ENCODE data around the gene FAH.

Gene FAH

GRCh38 chr15:80179935-80180334 lies 27.1 kb downstream of the FAH start:
- TF ChIP-seq, protein P1, sequence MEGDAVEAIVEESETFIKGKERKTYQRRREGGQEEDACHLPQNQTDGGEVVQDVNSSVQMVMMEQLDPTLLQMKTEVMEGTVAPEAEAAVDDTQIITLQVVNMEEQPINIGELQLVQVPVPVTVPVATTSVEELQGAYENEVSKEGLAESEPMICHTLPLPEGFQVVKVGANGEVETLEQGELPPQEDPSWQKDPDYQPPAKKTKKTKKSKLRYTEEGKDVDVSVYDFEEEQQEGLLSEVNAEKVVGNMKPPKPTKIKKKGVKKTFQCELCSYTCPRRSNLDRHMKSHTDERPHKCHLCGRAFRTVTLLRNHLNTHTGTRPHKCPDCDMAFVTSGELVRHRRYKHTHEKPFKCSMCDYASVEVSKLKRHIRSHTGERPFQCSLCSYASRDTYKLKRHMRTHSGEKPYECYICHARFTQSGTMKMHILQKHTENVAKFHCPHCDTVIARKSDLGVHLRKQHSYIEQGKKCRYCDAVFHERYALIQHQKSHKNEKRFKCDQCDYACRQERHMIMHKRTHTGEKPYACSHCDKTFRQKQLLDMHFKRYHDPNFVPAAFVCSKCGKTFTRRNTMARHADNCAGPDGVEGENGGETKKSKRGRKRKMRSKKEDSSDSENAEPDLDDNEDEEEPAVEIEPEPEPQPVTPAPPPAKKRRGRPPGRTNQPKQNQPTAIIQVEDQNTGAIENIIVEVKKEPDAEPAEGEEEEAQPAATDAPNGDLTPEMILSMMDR (conservative IDR thresholded peaks at IDR 0.05), result no peak
- TF ChIP-seq ZFX (IDR thresholded peaks at IDR 0.05), result no peak
- H3K27ac ChIP-seq, result no peak overlapping the region

DNA sequence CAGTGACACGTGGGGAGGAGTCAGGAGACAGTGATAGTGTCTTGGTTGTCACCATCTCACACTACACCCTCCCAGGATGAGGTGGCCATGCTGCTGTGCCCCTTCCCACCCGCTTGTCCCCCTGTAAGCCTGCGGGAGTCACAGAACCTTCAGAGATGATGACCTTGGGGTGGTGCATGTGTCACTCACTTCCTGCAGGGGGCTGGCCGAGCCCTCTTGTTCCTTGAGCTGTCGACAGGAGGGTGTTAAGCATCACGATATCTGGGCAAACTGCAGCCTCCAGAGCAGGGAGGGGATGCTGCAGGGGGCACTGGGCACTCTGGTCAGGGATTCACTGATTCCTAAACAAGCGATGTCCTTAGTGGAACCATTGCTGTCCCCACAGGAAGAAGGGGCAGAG lies 27.7 kb downstream of the FAH start:
- H3K27ac ChIP-seq, result no peak overlapping the region
- TF ChIP-seq, protein P1 (conservative IDR thresholded peaks at IDR 0.05), result no peak
- TF ChIP-seq ZFX (IDR thresholded peaks at IDR 0.05), result no peak

DNA sequence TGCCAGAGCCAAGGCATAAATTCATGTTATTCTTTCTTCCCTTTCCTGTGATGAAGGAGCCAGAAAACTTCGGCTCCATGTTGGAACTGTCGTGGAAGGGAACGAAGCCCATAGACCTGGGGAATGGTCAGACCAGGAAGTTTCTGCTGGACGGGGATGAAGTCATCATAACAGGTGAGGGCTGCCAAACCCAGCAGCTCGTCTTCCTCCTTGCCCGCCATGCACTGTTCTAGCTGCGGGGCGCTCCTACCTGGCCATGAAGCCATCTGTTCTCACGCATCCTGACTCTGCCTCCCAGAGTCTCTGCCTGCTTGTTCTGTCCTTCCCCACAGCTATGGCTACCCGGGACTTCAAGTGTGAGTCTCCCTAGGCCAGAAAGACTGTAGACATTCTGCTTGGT lies 28.2 kb downstream of the FAH start:
- TF ChIP-seq, protein P1 (conservative IDR thresholded peaks at IDR 0.05), result no peak
- TF ChIP-seq ZFX (IDR thresholded peaks at IDR 0.05), result no peak
- no peak overlapping the region for H3K27ac ChIP-seq

DNA sequence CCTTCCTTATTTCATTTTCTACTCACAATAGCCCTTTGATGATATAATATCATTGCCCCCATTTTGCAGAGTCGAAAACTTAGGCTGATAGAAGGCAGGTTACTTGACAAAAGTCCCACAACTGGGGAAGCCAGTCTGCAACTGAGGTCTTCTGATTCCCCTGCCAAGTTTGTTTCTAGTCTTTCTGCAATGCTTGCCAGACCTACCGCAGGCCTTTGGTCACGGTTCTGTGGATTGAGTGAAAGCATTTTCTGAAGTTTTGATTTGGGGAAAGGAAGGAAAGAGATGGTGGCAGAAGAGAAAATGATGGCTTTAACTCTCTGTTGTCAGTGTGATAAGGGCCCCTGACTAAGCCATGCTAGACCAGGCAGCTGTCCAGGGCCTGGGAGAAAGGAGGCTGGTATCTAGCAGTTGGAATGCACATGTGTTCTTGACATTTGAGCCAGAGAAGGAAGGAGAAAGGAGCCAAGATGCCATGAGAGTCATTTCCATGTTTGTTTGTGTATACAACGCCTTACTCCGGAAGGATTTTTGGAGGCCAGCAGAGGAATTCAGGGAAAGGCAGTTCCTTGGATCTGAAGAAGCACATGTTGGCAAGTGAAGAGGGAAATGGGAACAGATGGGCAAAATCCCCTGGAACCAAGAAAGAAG lies 29.9 kb downstream of the FAH start:
- H3K27ac ChIP-seq, result no peak overlapping the region; the same call in 1 of the 2 replicates
- TF ChIP-seq ZFX (IDR thresholded peaks at IDR 0.05), result no peak
- TF ChIP-seq, protein P1 (conservative IDR thresholded peaks at IDR 0.05), result no peak

DNA sequence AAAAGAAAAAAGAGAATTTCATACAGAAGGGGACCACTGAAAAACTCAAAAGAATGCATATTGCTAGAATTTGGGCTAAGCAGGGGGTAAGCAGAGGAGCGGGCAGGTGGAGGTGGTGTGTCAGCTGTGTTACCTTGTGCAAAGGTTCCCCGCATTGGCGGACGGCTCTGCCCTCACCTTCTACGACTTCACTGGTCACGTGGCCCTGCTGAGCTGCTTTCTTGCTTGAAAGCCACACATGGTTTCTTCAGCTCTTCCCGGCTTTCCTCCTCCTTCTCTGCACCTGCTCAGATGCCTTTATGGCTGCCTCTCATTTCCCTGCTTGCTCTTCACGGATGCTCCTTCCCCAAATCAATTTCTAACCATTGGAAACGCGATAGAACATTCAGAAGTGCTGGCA lies 30.5 kb downstream of the FAH start:
- no peak overlapping the region for H3K27ac ChIP-seq
- TF ChIP-seq, protein P1 (conservative IDR thresholded peaks at IDR 0.05), result no peak
- TF ChIP-seq ZFX (IDR thresholded peaks at IDR 0.05), result no peak

DNA sequence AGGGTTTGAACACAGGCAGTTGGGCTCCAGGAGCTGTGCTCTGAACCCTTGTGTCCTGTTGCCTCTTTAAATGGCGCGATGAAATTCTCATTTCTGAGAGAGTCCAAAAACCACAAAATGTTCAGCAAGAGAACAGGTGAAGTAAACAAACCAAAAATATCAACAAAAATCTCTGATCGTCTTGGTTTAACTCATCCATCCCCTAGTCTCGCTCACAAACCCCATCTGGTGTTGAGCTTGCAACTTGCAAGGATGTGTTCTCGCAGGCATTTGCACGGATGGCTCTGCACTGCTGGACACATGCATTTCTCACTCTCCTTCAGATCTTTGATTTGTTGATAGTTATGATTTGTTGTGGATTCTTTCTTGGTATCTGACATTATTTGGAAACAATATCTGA lies 31.1 kb downstream of the FAH start:
- TF ChIP-seq, protein P1 (conservative IDR thresholded peaks at IDR 0.05), result no peak; the same call in 1 of the 2 replicates
- TF ChIP-seq ZFX (IDR thresholded peaks at IDR 0.05), result no peak
- no peak overlapping the region for H3K27ac ChIP-seq

- H3K27ac ChIP-seq, result no peak overlapping the region
- TF ChIP-seq ZFX (IDR thresholded peaks at IDR 0.05), result no peak
- TF ChIP-seq, protein P1 (conservative IDR thresholded peaks at IDR 0.05), result no peak
Measured at GRCh38 chr15:80184554-80184953, 31.8 kb downstream of the FAH start.

All from C4-2B (cell line).